ENCODE results near the gene GSG1L2.

GSG1L2 gene

DNA sequence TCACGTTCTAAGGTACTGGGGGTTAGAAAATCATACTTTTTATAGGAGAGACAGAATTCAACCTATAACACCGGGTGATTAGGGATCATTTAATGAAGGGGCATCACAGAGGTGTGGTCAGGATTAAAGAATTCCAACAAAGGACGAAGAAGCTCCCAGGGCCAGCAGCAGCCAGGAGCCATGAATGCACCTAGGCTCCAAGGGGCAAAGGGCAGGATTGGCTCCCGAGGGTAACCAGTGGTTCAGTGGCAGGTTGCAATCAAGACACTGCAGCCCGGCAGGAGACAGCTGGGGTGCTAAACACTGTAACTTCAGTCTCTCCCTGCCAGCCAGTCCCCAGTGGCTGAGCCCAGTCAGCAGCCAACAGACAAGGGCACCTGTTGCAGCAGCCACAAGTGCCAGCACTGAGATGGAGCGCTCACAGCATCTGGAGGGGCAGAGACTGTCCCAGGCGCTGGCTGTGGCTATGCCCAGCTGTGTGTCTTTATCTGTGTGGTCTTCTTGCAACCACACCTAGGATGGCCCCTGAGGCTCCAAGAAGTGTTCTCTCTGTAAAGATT, 54.4 kb downstream of the GSG1L2 start:
- TF ChIP-seq TOX (CRISPR knock-in tag; IDR thresholded peaks at IDR 0.05; ENCODE audit: borderline replicate concordance), result no peak
- no peak for ATAC-seq

DNA sequence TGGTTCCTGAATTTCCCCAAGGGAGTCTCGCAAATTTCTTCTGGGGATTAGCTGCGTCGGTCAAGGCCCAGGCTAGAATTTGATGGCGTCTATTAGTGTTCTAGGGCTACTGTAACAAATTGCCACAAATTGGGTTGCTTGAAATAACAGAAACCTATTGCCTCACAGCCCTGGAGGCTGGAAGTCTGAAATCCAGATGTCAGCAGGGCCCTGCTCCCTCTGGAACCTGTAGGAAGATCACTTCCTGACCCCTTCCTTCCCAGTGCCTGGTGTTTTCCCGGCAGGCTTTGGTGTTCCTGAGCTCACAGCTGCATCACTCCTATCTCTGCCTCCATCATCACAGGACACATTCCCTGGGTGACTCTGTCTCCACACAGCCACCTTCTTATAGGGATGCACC, 54.9 kb downstream of the GSG1L2 start:
- ATAC-seq, result no peak
- TF ChIP-seq ZFP3 (CRISPR knock-in tag; IDR thresholded peaks at IDR 0.05) (no peak), ARNTL (CRISPR knock-in tag; IDR thresholded peaks at IDR 0.05; ENCODE audit: borderline replicate concordance, low read depth) (no peak), ISL1 (CRISPR knock-in tag; IDR thresholded peaks at IDR 0.05) (no peak), PPARA (CRISPR knock-in tag; IDR thresholded peaks at IDR 0.05; ENCODE audit: borderline replicate concordance) (no peak), ZNF8 (CRISPR knock-in tag; IDR thresholded peaks at IDR 0.05) (no peak), CSDC2 (CRISPR knock-in tag; IDR thresholded peaks at IDR 0.05) (no peak)
- TF ChIP-seq, protein P1, sequence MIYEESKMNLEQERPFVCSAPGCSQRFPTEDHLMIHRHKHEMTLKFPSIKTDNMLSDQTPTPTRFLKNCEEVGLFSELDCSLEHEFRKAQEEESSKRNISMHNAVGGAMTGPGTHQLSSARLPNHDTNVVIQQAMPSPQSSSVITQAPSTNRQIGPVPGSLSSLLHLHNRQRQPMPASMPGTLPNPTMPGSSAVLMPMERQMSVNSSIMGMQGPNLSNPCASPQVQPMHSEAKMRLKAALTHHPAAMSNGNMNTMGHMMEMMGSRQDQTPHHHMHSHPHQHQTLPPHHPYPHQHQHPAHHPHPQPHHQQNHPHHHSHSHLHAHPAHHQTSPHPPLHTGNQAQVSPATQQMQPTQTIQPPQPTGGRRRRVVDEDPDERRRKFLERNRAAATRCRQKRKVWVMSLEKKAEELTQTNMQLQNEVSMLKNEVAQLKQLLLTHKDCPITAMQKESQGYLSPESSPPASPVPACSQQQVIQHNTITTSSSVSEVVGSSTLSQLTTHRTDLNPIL (CRISPR knock-in tag; IDR thresholded peaks at IDR 0.05; ENCODE audit: low read depth), result no peak

DNA sequence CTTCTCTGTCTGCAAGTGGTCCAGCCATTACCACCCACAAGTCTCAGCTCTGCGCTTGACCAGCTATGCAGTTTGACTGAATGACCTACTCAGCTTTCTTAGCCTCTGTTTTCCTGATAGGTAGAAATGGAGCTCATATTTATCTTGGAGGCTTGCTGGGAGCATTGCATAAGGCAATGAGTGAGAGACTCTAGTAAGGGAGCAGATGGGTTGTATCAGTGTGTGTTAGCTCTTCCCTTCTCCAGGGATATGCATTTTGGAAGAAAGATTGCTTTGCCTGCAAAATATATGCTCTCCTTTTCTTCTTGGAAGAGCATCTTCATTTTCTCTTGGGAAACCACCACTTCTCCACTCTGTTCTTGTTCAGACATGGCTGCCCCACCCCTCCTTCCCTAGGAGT, 56.6 kb downstream of the GSG1L2 start:
- TF ChIP-seq, protein P2, sequence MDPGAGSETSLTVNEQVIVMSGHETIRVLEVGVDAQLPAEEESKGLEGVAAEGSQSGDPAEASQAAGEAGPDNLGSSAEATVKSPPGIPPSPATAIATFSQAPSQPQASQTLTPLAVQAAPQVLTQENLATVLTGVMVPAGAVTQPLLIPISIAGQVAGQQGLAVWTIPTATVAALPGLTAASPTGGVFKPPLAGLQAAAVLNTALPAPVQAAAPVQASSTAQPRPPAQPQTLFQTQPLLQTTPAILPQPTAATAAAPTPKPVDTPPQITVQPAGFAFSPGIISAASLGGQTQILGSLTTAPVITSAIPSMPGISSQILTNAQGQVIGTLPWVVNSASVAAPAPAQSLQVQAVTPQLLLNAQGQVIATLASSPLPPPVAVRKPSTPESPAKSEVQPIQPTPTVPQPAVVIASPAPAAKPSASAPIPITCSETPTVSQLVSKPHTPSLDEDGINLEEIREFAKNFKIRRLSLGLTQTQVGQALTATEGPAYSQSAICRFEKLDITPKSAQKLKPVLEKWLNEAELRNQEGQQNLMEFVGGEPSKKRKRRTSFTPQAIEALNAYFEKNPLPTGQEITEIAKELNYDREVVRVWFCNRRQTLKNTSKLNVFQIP (CRISPR knock-in tag; IDR thresholded peaks at IDR 0.05; ENCODE audit: borderline replicate concordance, low read depth), result no peak
- TF ChIP-seq ARNTL (CRISPR knock-in tag; IDR thresholded peaks at IDR 0.05; ENCODE audit: borderline replicate concordance, low read depth), result no peak
- no peak for TF ChIP-seq ZNF70 (CRISPR knock-in tag; IDR thresholded peaks at IDR 0.05)
- TF ChIP-seq RARB (CRISPR knock-in tag; IDR thresholded peaks at IDR 0.05), result no peak
- TF ChIP-seq GLIS3 (CRISPR knock-in tag; IDR thresholded peaks at IDR 0.05), result no peak
- no peak for TF ChIP-seq CSDC2 (CRISPR knock-in tag; IDR thresholded peaks at IDR 0.05)
- no peak for TF ChIP-seq ZNF8 (CRISPR knock-in tag; IDR thresholded peaks at IDR 0.05)
- TF ChIP-seq, protein P3, sequence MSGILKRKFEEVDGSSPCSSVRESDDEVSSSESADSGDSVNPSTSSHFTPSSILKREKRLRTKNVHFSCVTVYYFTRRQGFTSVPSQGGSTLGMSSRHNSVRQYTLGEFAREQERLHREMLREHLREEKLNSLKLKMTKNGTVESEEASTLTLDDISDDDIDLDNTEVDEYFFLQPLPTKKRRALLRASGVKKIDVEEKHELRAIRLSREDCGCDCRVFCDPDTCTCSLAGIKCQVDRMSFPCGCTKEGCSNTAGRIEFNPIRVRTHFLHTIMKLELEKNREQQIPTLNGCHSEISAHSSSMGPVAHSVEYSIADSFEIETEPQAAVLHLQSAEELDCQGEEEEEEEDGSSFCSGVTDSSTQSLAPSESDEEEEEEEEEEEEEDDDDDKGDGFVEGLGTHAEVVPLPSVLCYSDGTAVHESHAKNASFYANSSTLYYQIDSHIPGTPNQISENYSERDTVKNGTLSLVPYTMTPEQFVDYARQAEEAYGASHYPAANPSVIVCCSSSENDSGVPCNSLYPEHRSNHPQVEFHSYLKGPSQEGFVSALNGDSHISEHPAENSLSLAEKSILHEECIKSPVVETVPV (CRISPR knock-in tag; IDR thresholded peaks at IDR 0.05), result no peak
- no peak for TF ChIP-seq OSR1 (CRISPR knock-in tag; IDR thresholded peaks at IDR 0.05)
- no peak for TF ChIP-seq ESRRG (CRISPR knock-in tag; IDR thresholded peaks at IDR 0.05)
- no peak for TF ChIP-seq PPARA (CRISPR knock-in tag; IDR thresholded peaks at IDR 0.05; ENCODE audit: borderline replicate concordance)
- no peak for TF ChIP-seq ZNF565 (CRISPR knock-in tag; conservative IDR thresholded peaks at IDR 0.05; ENCODE audit: low read depth)
- TF ChIP-seq, protein P4, sequence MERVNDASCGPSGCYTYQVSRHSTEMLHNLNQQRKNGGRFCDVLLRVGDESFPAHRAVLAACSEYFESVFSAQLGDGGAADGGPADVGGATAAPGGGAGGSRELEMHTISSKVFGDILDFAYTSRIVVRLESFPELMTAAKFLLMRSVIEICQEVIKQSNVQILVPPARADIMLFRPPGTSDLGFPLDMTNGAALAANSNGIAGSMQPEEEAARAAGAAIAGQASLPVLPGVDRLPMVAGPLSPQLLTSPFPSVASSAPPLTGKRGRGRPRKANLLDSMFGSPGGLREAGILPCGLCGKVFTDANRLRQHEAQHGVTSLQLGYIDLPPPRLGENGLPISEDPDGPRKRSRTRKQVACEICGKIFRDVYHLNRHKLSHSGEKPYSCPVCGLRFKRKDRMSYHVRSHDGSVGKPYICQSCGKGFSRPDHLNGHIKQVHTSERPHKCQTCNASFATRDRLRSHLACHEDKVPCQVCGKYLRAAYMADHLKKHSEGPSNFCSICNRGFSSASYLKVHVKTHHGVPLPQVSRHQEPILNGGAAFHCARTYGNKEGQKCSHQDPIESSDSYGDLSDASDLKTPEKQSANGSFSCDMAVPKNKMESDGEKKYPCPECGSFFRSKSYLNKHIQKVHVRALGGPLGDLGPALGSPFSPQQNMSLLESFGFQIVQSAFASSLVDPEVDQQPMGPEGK (CRISPR knock-in tag; IDR thresholded peaks at IDR 0.05; ENCODE audit: borderline replicate concordance), result no peak
- TF ChIP-seq TCF4 (CRISPR knock-in tag; IDR thresholded peaks at IDR 0.05; ENCODE audit: borderline replicate concordance), result no peak
- TF ChIP-seq ZFP30 (CRISPR knock-in tag; IDR thresholded peaks at IDR 0.05), result no peak
- TF ChIP-seq, protein P1 (CRISPR knock-in tag; IDR thresholded peaks at IDR 0.05; ENCODE audit: low read depth), result no peak
- TF ChIP-seq, protein P5, sequence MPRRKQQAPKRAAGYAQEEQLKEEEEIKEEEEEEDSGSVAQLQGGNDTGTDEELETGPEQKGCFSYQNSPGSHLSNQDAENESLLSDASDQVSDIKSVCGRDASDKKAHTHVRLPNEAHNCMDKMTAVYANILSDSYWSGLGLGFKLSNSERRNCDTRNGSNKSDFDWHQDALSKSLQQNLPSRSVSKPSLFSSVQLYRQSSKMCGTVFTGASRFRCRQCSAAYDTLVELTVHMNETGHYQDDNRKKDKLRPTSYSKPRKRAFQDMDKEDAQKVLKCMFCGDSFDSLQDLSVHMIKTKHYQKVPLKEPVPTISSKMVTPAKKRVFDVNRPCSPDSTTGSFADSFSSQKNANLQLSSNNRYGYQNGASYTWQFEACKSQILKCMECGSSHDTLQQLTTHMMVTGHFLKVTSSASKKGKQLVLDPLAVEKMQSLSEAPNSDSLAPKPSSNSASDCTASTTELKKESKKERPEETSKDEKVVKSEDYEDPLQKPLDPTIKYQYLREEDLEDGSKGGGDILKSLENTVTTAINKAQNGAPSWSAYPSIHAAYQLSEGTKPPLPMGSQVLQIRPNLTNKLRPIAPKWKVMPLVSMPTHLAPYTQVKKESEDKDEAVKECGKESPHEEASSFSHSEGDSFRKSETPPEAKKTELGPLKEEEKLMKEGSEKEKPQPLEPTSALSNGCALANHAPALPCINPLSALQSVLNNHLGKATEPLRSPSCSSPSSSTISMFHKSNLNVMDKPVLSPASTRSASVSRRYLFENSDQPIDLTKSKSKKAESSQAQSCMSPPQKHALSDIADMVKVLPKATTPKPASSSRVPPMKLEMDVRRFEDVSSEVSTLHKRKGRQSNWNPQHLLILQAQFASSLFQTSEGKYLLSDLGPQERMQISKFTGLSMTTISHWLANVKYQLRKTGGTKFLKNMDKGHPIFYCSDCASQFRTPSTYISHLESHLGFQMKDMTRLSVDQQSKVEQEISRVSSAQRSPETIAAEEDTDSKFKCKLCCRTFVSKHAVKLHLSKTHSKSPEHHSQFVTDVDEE (CRISPR knock-in tag; IDR thresholded peaks at IDR 0.05), result no peak
- no peak for TF ChIP-seq ZC3H10 (CRISPR knock-in tag; IDR thresholded peaks at IDR 0.05)
- no peak for TF ChIP-seq BACH2 (CRISPR knock-in tag; IDR thresholded peaks at IDR 0.05; ENCODE audit: borderline replicate concordance)
- TF ChIP-seq TOX (CRISPR knock-in tag; IDR thresholded peaks at IDR 0.05; ENCODE audit: borderline replicate concordance), result no peak
- no peak for ATAC-seq

Measured in SK-N-SH treated with all-trans-retinoic acid at 6 μM for 48 hours (cell line).